SKM-1 (cell line): Measurements from ENCODE around the gene TP53TG3E.
"Not testable (repeated sequence)": the region's sequence is repeated elsewhere in the genome, so short reads cannot be mapped to it uniquely, and the experiment has no call there.

Source experiments
- DNase-seq: peaks from one replicate; lab custom pipeline; 2025; ENCODE audit not compliant: unreplicated experiment; lab: John Stamatoyannopoulos, UW

The TP53TG3E gene, protein sequence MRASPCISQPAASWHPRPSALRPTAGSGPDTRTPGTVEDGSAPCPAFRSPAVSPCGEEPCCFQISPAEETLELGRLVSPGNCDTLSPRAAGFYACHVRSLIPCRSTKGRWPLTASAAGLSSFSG

DNA sequence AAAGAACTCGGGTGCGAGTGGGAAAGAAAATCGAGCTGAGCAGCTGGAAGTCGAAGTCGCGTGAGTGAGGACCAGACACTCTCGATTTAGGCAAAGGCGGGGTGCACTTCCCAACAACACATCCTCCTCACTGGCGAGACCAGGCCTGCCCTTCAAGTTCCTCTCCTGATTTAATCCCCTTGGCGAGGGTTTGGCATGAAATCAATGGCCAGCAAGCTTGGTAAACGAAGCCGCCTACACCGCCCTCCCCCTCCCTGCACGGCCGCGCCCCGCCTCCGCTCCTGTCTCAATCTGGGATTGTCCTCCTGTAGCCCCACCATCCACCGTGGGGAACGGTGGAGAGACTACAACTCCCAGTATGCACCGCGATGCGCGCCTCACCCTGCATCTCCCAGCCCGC lies at the start of gene TP53TG3E:
TP53TG3E (plus strand) TSS at position 301 of the 400 bp plus-strand sequence; CDS start at position 369, 68 bp downstream.
- not testable (repeated sequence) for DNase-seq

DNA sequence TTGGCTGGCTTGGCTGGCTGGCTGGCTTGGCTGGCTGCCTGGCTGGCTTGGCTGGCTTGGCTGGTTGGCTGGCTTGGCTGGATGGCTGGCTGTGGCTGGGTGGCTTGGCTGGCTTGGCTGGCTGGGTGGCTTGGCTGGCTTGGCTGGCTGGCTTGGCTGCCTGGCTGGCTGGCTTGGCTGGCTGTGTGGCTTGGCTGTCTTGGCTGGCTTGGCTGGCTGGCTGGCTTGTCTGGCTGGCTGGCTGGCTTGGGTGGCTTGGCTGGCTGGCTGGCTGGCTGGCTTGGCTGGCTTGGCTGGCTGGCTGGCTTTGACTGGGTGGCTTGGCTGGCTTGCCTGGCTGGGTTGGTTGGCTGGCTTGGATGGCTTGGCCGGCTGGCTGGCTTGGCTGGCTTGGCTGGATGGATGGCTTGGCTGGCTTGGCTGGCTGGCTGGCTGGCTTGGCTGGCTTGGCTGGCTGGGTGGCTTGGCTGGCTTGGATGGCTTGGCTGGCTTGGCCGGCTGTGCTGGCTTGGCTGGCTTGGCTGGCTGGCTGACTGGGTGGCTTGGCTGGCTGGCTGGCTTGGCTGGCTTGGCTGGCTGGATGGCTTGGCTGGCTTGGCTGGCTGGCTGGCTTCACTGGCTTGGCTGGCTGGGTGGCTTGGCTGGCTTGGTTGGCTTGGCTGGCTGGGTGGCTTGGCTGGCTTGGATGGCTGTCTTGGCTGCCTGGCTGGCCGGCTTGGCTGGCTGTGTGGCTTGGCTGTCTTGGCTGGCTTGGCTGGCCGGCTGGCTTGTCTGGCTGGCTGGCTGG lies 32.3 kb downstream of the TP53TG3E start:
- DNase-seq: not testable (repeated sequence)

DNA sequence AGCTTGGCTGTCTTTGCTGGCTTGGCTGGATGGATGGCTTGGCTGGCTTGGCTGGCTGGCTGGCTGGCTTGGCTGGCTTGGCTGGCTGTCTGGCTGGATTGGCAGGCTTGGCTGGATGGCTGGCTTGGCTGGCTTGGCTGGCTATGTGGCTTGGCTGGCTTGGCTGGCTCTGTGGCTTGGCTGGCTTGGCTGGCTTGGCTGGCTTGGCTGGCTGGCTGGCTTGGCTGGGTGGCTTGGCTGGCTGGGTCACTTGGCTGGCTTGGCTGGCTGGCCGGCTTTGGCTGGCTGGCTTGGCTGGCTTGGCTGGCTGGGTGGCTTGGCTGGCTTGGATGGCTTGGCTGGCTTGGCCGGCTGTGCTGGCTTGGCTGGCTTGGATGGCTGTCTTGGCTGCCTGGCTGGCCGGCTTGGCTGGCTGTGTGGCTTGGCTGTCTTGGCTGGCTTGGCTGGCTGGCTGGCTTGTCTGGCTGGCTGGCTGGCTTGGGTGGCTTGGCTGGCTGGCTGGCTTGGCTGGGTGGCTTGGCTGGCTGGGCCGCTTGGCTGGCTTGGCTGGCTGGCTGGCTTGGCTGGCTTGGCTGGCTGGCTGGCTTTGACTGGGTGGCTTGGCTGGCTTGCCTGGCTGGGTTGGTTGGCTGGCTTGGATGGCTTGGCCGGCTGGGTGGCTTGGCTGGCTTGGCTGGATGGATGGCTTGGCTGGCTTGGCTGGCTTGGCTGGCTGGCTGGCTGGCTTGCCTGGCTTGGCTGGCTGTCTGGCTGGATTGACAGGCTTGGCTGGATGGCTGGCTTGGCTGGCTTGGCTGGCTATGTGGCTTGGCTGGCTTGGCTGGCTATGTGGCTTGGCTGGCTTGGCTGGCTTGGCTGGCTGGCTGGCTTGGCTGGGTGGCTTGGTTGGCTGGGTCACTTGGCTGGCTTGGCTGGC lies 33.8 kb downstream of the TP53TG3E start:
- DNase-seq: not testable (repeated sequence)

DNA sequence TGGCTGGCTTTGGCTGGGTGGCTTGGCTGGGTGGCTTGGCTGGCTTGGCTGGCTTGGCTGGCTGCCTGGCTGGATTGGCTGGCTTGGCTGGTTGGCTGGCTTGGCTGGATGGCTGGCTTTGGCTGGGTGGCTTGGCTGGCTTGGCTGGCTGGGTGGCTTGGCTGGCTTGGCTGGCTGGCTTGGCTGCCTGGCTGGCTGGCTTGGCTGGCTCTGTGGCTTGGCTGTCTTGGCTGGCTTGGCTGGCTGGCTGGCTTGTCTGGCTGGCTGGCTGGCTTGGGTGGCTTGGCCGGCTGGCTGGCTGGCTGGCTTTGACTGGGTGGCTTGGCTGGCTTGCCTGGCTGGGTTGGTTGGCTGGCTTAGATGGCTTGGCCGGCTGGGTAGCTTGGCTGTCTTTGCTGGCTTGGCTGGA lies 34.4 kb downstream of the TP53TG3E start:
- DNase-seq: not testable (repeated sequence)

DNA sequence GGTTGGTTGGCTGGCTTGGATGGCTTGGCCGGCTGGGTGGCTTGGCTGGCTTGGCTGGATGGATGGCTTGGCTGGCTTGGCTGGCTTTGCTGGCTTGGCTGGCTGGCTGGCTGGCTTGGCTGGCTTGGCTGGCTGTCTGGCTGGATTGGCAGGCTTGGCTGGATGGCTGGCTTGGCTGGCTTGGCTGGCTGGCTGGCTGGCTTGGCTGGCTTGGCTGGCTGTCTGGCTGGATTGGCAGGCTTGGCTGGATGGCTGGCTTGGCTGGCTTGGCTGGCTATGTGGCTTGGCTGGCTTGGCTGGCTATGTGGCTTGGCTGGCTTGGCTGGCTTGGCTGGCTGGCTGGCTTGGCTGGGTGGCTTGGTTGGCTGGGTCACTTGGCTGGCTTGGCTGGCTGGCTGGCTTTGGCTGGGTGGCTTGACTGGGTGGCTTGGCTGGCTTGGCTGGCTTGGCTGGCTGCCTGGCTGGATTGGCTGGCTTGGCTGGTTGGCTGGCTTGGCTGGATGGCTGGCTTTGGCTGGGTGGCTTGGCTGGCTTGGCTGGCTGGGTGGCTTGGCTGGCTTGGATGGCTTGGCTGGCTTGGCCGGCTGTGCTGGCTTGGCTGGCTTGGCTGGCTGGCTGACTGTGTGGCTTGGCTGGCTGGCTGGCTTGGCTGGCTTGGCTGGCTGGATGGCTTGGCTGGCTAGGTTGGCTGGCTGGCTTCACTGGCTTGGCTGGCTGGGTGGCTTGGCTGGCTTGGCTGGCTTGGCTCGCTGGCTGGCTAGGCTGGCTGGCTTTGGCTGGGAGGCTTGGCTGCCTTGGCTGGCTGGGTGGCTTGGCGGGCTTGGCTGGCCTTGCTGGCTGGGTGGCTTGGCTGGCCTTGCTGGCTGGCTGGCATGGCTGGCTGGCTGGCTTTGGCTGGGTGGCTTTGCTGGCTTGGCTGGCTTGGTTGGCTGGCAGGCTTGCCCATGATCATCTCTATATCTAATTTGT lies 35.3 kb downstream of the TP53TG3E start:
- DNase-seq: not testable (repeated sequence)
